Keratinocyte (primary cell): ENCODE measurements around the gene SCNN1B. TPM values are rescaled to one million over a fixed set of nuclear protein-coding genes. Genes with fewer than 3 reads are reported as not detected.

ENCODE experiments used
- DNase-seq: peaks from one replicate; pipeline ENCODE4 v3.0.0-alpha.2; 2011; ENCODE audit warnings: low read depth, missing footprints, low spot score
- FAIRE-seq: peaks from 2 replicates; lab custom pipeline; 2011; peaks lifted over from hg19 to GRCh38; lab: Jason Lieb, UNC
- H2AFZ ChIP-seq: 2 replicates; pipeline ENCODE4 v1.6.0; 2012; ENCODE audit warnings: low read length, control low read depth, inconsistent platforms; ENCODE audit not compliant: control insufficient read depth
- H3K27ac ChIP-seq: 2 replicates; pipeline ENCODE4 v1.5.1; 2011; ENCODE audit warnings: low read length; ENCODE audit not compliant: control insufficient read depth, insufficient read depth
- H3K27me3 ChIP-seq: 3 replicates; pipeline ENCODE4 v1.6.0; 2011; ENCODE audit warnings: low read length; ENCODE audit not compliant: control insufficient read depth, insufficient read depth; ENCODE audit errors: extremely low read depth
- H3K36me3 ChIP-seq, 2 experiments: 2 replicates in 1 of 2; 3 replicates in 1 of 2; pipeline ENCODE4 v1.5.1; 2011; ENCODE audit warnings: low read length in 2 of 2, mild to moderate bottlenecking in 1 of 2; ENCODE audit not compliant: control insufficient read depth in 2 of 2, insufficient read depth in 2 of 2; ENCODE audit errors: extremely low read depth in 1 of 2
- H3K4me1 ChIP-seq: 3 replicates; pipeline ENCODE4 v1.5.1; 2011; ENCODE audit warnings: low read length; ENCODE audit not compliant: control insufficient read depth, insufficient read depth; ENCODE audit errors: extremely low read depth
- H3K4me2 ChIP-seq: 3 replicates; pipeline ENCODE4 v1.6.0; 2011; ENCODE audit warnings: low read depth, low read length; ENCODE audit not compliant: control insufficient read depth, insufficient read depth; ENCODE audit errors: extremely low read depth
- H3K4me3 ChIP-seq, 3 experiments: fragments of 200-600 bp in 1 of 3; sonication (generic) in 1 of 3; 2 replicates in 2 of 3; 3 replicates in 1 of 3; pipeline ENCODE4 v1.5.1; 2011 to 2016; ENCODE audit warnings: low read length in 3 of 3, mild to moderate bottlenecking in 3 of 3, control low read depth in 2 of 3, inconsistent platforms in 1 of 3, low read depth in 1 of 3, mixed read lengths in 1 of 3, mixed run types in 1 of 3, moderate library complexity in 1 of 3; ENCODE audit not compliant: control insufficient read depth in 2 of 3, insufficient read depth in 2 of 3; ENCODE audit errors: extremely low read depth in 1 of 3
- H3K79me2 ChIP-seq: 2 replicates; pipeline ENCODE4 v1.6.0; 2012; ENCODE audit warnings: low read length; ENCODE audit not compliant: control insufficient read depth, insufficient read depth
- H3K9ac ChIP-seq: 3 replicates; pipeline ENCODE4 v1.6.0; 2011; ENCODE audit warnings: low read length; ENCODE audit not compliant: control insufficient read depth, insufficient read depth; ENCODE audit errors: extremely low read depth
- H3K9me1 ChIP-seq: 3 replicates; pipeline ENCODE4 v1.6.0; 2011; ENCODE audit warnings: low read length; ENCODE audit not compliant: control insufficient read depth, insufficient read depth; ENCODE audit errors: extremely low read depth
- H3K9me3 ChIP-seq: 2 replicates; pipeline ENCODE4 v1.5.1; 2012; ENCODE audit warnings: low read depth, low read length; ENCODE audit not compliant: control insufficient read depth
- H4K20me1 ChIP-seq: 3 replicates; pipeline ENCODE4 v1.6.0; 2011; ENCODE audit warnings: low read length; ENCODE audit not compliant: control insufficient read depth, insufficient read depth; ENCODE audit errors: extremely low read depth
- EZH2 ChIP-seq: IDR thresholded peaks from one replicate; pipeline ENCODE4 v1.6.1; 2012; ENCODE audit warnings: inconsistent platforms, mild to moderate bottlenecking, low read length, moderate library complexity
- dilution Hi-C: fragments of 300-500 bp; cut with MboI; formaldehyde crosslinking; loops from one replicate; pipeline ENCODE4 v1.7.0; 2020; ENCODE audit warnings: low sequenced_read_pairs; ENCODE audit not compliant: extremely low pct_ligation_motif_present
- polyA plus RNA-seq, 5 experiments: library from polyadenylated mRNA; depleted of rRNA in 3 of 5; stranded (reverse) in 3 of 5; stranded (forward) in 1 of 5; unstranded in 1 of 5; fragments of >200 nt; gene quantifications; 1 replicate in 1 of 5; 2 replicates in 3 of 5; 3 replicates in 1 of 5; pipeline versions ENCODE4 v1.2.1 to v1.2.3, GENCODE V29; 2011 to 2012; ENCODE audit warnings: missing spikeins in 2 of 5, low read depth in 1 of 5, low replicate concordance in 1 of 5
- TF ChIP-seq, protein P1 (sequence below), 3 experiments: IDR thresholded peaks in 1 of 3; conservative IDR thresholded peaks in 1 of 3; optimal IDR thresholded peaks in 1 of 3; 2 replicates in 2 of 3; 3 replicates in 1 of 3; pipeline versions ENCODE3 to v1.5.1; 2011; ENCODE audit warnings: low read length in 3 of 3, mild to moderate bottlenecking in 3 of 3, moderate library complexity in 2 of 3, control low read depth in 1 of 3, inconsistent platforms in 1 of 3; ENCODE audit not compliant: insufficient read depth in 2 of 3; ENCODE audit errors: extremely low read depth in 1 of 3

The SCNN1B gene
- polyA plus RNA-seq, 1 donor (not counting 4 experiments of a cell fraction or from before 2014, with no cell fraction given), result 0.92 TPM

- Histone ChIP-seq H3K9me1 (no peaks in the 10 kb centered on the region), H3K9me3 (no peaks in the 10 kb centered on the region), H3K79me2 (no peaks in the 10 kb centered on the region), H3K9ac (no peak overlapping the region), H3K27ac (no peak overlapping the region), H3K27me3 (no peaks in the 10 kb centered on the region), H3K4me2 (no peak overlapping the region), H3K4me1 (peaks cover 15% of the 10 kb centered on the region), H3K4me3 (no peak overlapping the region), H3K36me3 (no peaks in the 10 kb centered on the region), H2AFZ (no peak overlapping the region), H4K20me1 (no peaks in the 10 kb centered on the region)
- FAIRE-seq (no peak), DNase-seq (no peak)
- dilution Hi-C loops, result no loop called here
- TF ChIP-seq, protein P1, sequence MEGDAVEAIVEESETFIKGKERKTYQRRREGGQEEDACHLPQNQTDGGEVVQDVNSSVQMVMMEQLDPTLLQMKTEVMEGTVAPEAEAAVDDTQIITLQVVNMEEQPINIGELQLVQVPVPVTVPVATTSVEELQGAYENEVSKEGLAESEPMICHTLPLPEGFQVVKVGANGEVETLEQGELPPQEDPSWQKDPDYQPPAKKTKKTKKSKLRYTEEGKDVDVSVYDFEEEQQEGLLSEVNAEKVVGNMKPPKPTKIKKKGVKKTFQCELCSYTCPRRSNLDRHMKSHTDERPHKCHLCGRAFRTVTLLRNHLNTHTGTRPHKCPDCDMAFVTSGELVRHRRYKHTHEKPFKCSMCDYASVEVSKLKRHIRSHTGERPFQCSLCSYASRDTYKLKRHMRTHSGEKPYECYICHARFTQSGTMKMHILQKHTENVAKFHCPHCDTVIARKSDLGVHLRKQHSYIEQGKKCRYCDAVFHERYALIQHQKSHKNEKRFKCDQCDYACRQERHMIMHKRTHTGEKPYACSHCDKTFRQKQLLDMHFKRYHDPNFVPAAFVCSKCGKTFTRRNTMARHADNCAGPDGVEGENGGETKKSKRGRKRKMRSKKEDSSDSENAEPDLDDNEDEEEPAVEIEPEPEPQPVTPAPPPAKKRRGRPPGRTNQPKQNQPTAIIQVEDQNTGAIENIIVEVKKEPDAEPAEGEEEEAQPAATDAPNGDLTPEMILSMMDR (optimal IDR thresholded peaks at IDR 0.05 in 1 of 3, IDR thresholded peaks at IDR 0.05 in 1 of 3, conservative IDR thresholded peaks at IDR 0.05 in 1 of 3; ENCODE audit: extremely low read depth in 1 of 3, insufficient read depth in 2 of 3, low read length in 3 of 3), result no peak
- TF ChIP-seq EZH2, result no peak
Observed at GRCh38 chr16:23254338-23254737, 47.8 kb upstream of the SCNN1B start.

GRCh38 chr16:23255000-23255399, 47.1 kb upstream of the SCNN1B start:
- peaks cover 15% of the 10 kb centered on the region for H3K4me1 ChIP-seq
- DNase-seq, result no peak

More at GRCh38 chr16:23255000-23255399, 47.1 kb upstream of the SCNN1B start:
- H3K27ac ChIP-seq, result no peak overlapping the region
- H4K20me1 ChIP-seq, result no peaks in the 10 kb centered on the region
- no peaks in the 10 kb centered on the region for H3K36me3 ChIP-seq
- H3K9me1 ChIP-seq, result no peaks in the 10 kb centered on the region
- FAIRE-seq, result no peak
- H3K4me3 ChIP-seq, result no peak overlapping the region
- no peaks in the 10 kb centered on the region for H3K9me3 ChIP-seq
- H3K79me2 ChIP-seq, result no peaks in the 10 kb centered on the region
- no peak for TF ChIP-seq EZH2
- TF ChIP-seq, protein P1 (optimal IDR thresholded peaks at IDR 0.05 in 1 of 3, IDR thresholded peaks at IDR 0.05 in 1 of 3, conservative IDR thresholded peaks at IDR 0.05 in 1 of 3; ENCODE audit: extremely low read depth in 1 of 3, insufficient read depth in 2 of 3, low read length in 3 of 3), result no peak
- no peak overlapping the region for H2AFZ ChIP-seq
- no peaks in the 10 kb centered on the region for H3K27me3 ChIP-seq
- H3K9ac ChIP-seq, result no peak overlapping the region
- H3K4me2 ChIP-seq, result no peak overlapping the region
- dilution Hi-C loops, result no loop called here
